GM19467 (cell line): ENCODE data around the gene AKR7A2.

Experiments
- ATAC-seq: cut with Tn5 transposase; IDR thresholded peaks from one replicate; pipeline ENCODE4 v1.9.1; 2021; ENCODE audit warnings: mild to moderate bottlenecking, moderate library complexity; ENCODE audit not compliant: unreplicated experiment

The AKR7A2 gene

DNA sequence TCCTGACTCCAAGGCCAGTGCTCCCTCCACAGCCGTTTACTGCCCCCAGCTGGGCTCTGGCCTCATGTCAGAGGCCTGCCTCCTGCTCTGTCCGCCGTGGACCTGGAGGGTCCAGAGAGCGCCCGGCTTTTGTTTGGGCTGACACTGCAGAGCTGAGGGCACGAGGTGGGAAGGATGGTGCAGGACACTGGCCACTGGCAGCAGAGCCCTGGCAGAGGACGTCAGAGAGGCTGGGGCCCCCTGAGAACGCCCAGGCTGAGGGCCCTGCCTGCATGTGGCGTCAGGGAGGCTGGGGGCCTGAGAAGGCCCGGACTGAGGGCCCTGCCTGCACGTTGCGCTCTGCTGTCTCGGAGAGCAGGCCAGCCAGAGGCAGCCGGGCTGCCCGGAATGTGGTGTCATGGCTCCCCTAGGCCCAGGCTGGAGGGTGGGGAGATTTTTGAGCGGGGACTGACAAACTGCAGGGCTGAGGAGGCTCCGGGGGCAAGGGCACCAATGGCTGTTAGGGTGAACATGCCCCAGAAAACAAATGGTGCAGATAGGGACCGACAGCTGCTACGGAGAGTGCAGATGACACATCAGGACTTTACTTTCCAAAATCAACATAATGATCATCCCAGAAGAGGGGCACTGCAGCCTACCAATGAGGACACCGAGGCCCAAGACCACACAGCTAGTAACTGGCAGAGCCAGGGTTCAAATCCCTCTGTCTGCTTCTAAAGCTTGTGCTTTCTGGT, 31.8 kb upstream of the AKR7A2 start:
- no peak for ATAC-seq

DNA sequence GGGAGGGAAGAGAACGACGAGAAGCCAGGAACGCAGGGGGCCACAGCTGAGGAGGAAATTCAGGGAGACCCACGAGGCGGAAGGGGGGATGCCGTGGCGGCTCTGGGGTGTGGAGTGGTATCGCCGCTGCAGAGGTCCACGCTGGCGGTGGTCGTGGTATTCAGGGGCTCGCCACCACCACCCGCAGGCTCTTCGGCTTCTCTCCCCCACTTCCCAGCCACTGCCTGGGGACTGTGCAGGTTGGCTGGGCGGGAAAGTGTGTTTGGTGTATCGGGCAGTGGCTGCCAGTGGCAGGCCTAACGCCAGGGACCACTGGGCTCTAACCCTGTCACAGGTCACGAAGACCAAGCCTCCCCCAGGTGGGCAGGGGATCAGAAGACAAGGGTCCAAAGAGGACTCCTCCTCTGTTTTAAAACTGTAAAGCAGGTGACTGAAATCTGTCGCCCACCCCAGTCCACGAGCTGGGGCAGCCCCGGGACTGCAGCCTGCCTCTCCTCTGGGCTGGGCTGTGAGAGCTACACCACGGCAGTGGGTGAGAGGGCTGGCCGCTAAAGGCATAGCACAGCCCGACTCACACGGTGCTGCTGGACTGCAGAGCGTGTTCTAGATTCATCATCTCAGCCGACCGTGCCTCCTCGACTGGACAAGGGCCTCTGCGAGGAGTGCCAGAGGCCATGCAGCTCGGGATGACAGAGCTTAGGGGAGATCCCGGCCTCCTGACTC, 31.1 kb upstream of the AKR7A2 start:
- no peak for ATAC-seq

DNA sequence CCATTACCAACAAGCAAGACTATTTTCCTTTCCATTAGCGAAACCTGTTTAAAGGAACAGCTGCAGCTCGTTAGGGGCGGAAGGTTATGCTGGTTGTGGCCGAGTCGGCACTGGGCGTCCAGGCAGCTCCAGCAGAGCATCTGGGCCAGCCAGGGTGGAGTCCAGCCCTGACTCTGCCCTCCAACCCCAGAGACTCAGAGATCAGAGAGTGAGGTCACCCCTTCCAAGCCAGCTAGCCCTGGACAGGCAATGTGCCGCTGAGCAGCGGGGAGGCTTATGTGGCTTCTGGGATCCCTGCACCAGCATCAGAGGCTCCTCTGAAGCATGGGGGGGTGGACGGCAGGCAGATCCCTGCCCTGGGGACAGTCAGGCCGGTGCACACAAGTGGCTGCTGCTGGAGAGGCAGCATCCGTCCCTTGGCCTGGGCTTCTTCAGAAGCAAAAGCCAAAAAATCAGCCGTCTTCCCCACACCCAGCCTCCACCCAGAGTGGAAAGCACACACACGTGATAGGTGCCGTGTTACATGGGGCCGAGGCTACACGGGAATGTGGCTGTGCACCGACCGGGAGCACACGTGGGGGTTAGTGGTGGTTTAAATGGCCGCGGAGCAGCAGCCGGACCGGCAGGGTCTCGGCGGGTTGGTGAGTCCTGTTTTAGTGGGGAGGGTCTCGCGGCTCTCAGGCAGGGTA, 30.3 kb upstream of the AKR7A2 start:
- ATAC-seq = no peak

DNA sequence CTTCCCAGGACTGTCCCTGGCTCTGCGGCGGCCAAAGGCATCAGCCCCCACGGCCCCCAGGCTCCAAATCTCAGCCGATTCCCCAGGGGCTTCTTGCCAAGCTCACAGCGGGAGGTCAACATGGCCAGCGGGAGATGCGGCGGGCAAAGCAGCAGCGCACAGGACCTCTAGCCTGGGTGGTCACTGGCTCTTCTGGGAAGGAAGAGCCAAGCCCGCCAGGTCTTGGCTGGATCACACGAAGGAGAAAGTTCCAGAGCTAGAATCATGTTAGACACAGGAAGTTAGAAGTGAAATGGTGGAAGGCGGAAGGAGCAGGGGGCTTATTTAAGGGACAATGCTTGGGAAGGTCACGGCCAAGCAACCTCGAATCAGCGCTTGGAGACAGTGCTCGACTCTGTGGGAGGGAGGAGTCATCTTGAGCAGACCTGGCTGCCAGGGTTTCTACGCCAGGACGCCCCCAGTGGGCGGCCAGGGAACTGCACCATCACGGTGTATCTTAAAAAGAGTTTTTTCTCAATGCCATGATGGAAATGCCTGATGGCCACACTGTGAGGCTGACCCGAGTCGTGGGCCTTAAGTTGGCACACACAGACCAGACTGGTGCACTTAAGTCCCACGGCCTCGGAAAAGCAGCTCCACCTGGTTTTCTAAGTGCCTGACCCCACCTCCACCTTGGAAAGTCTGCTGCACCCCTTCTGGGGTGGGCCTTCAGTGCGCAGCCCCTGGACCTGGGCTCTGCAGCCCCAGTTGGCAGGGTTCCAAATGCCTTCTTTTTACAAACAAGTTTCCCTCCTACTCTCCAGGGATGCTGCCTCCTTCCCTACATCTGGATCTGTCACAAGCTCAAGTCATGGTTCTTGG, 29.5 kb upstream of the AKR7A2 start:
- no peak for ATAC-seq

DNA sequence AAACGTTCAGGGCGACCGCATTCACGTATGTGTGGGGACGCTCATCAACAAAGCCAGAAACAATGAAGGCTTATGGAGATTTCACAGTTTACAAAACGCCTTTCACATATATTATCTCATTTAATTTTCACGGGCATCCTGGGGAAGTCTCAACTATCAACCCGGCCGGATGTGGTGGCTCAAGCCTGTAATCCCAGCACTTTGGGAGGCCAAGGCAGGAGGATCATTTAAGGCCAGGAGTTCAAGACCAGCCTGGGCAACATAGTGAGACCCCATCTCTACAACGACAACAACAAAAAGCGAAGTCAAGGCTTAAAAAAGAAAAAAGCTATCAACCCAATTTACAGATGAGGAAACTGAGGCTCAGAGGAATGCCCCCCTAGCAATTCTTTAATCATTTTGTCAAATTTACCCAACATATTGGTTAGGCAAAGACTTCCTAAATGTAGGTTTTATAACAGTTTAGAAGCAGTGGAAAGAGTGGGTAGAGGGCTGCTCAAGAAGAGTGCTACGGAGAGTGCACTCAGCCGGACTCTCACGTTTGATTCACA, 28.5 kb upstream of the AKR7A2 start:
- no peak for ATAC-seq

- no peak for ATAC-seq
Observed at GRCh38 chr1:19339214-19339861, 27.4 kb upstream of the AKR7A2 start.

DNA sequence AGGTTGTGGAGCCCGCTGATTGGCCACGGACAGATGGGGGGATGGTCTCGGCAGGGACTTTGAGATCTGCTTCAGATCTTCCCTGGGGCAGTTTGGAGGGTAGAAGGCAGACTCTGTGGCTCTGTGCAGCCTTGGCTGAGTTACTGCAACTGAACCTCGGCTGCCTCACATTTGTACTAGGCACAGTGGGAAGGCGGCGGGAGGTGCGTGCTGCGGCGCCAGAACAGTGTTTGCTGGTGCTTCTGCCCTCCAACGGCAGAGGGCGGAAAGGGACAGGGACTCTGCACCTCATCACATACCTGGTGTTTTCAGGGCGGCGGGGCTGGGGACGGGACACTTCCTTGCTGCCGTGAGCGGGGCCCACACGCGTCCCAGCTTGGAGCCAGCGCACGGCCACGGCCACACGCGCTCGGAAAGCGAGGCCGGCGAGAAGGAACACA, 26.4 kb upstream of the AKR7A2 start:
- ATAC-seq = no peak

DNA sequence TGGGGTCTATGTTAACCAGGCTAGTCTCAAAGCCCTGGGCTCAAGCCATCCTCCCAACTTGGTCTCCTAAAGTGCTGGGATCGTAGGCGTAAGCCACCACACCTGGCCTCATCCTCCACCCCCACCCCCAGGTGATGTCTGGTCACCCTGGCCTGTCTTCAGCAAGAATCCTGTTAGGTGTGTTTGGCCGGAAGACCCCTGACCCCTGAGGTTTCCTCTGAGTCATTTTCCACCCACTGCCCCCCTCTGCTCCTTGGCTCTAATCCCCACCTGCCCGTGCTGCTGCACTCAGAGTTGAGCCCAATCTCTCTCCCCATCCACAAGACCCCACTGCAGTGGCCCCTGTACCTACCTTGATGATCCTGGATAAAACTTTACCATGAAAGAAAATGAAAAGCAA, 25.3 kb upstream of the AKR7A2 start:
- ATAC-seq = no peak

GRCh38 chr1:19336543-19336942, 24.6 kb upstream of the AKR7A2 start:
- no peak for ATAC-seq

- no peak for ATAC-seq
Observed at GRCh38 chr1:19333587-19334354, 21.8 kb upstream of the AKR7A2 start.

DNA sequence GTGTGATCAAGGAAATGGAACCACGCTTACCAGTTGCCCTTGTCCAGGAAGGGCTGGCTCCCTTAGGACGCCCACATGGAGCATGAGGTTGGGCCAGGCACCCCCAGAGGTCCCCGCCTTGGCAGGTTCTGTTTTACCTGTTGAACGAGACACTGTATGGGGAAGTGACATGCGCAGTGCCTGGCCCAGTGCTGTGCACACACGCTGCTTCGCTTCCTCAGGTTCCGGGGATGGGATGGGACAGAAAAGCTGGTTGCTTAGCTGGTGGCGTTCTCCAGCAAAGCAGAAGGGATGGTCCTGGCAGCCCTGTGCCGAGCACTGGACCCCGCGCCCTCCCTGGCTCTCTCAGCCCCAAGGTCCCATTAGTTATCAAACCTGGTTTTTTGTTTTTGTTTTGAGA, 20.9 kb upstream of the AKR7A2 start:
- ATAC-seq = no peak

- ATAC-seq = no peak
Observed at GRCh38 chr1:19331262-19331878, 19.4 kb upstream of the AKR7A2 start.

DNA sequence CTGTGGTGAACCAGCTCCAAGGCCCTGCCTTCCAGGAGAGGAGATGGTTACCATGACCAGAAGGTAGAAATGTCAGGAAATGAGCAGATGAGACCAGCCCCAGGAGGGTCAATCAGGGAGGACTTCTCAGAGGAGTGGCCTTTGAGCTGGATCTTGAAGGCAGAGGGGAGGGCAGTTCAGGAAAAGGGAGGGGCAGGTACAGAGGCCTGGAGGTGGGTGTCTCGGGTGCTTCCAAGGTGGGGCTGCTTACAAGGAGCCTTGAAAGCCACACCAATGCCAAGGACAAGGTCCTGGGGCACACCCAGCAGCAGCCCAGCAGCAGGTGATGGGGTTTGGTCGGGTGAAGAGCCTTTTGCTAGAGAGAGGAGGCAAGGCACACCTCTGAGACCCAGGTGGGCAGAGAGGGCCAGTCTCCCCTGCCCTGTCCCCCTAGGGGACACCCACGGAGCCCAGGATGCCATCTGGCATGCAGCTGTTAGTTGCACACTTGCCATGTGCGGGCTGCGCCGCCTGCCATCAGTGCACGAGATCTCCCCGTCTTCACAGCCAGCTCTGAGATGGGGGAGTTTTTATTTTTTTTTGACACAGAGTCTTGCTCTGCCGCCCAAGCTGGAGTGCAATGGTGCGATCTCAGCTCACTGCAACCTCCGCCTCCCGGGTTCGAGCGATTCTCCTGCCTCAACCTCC, 18.6 kb upstream of the AKR7A2 start:
- no peak for ATAC-seq

GRCh38 chr1:19329611-19330010, 17.7 kb upstream of the AKR7A2 start:
- ATAC-seq = no peak

DNA sequence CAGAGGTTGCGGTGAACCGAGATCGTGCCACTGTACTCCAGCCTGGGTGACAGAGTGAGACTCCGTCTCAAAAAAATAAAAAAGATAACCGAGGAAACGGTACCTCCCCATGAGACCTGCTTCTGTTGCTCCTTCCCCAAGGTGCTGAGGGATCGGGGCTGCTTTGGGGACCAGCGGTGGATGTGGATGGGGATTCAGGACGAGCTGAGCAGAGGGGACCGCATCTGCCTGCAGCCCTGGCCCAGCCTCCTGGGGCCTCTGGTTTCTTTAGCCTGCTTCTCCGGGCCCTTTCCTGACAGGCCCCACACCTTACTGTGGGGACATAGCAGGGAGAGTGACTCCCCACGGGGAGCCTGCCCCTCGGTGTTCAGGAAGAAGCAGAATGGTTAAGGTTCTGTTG, 17.2 kb upstream of the AKR7A2 start:
- no peak for ATAC-seq

DNA sequence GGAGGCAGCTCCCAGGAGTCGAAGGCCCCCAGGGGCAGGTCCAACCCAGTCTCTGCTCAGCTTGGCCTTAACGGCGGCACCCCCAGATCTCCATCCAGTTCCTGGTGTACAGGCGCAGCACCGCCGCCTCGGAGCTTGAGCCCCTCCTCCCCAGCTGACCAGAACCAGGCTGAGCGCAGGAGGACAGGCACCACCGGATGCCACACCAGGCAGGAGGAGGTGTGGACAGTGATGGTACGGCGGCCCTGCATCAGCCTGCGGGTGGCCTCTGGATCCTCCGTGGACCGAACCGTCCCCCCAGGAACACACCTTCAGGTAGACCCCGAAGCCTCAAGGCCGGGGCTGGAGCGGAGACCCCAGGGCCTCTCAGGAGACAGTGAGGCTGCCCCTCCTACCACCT, 16.5 kb upstream of the AKR7A2 start:
- ATAC-seq = no peak

DNA sequence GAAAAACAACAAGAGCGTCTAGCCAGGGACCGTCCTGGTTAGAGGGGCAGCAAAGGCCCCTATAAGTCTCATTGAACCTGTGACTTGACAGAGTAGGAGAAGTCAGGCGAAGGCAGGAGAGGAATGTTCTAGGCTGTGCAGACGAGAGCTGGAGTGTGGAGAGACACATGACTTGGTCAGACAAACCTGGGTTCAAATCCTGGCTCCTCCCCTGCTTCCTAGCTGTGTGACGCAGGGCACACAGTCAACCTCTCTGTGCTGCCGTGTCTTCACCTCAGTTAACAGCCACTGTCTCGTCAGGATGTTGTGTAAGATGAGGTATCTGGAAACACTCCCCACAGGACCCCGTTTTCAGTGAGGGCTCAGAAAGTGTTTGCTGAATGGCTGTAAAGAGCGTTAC, 15.8 kb upstream of the AKR7A2 start:
- no peak for ATAC-seq

DNA sequence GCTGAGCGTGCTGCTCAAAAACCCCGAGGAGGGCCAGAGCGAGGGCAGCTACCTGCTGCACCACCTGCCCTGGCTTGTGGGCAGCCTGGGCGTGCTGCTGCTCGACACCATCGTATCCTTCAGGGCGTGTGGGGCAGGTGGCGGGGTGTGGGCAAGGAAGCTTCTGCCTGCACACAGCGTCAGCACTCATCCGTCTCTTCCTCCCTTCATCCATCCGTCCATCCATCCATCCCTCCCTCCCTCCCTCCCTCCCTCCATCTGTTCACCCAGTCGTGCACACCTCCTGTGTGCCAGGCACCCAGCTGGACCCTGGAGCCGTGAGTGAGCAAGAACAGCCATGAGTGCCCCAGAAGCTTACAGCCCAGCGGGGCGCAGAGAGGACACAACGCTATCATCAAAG, 15.4 kb upstream of the AKR7A2 start:
- ATAC-seq = no peak

DNA sequence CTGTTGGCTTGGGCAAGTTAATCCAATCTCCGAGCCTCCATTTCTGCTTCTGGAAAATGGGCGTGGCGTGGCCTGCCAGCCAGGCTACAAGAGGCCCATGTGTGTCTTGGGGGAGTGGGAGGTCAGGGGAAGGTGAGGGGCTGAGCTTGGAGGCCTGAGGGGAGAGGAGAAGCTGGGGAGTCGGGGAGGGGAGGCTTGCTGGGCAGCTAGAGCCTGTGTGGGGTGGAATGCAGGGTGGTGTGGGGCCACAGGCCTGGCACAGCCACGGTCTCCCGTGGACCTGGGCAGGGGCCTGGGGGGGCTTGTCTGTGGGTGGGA, 14.8 kb upstream of the AKR7A2 start:
- ATAC-seq = no peak
